ENCODE data around the gene GATA6.

DNA sequence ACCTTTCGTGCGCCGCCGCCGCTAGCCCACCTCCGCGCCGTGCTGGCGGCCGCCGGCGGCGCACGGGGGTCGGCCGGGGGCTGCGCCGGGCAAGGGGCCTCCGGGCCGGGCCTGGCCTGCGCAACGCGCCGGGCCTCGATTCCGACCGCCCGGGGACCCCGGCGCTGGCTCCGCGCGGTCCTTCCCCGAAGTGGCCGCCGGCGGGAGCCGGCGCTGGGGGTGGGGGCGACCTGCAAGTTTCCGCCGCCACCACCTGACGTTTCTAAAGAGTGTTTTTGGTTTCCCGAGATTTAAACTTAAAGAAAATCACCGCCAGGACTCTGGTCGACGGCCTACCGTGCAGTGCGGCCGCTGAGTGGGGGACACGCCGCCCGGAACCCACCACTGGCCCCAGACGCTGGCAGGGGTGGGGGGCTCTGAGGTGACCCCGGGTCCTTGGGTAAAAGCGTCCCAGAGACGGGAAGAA, 3.8 kb upstream of the GATA6 start:
- TF ChIP-seq TCF12 (IDR thresholded peaks at IDR 0.05; ENCODE audit: low read depth), result no peak
- TF ChIP-seq EP300 (IDR thresholded peaks at IDR 0.05; ENCODE audit: borderline replicate concordance), result no peak
- TF ChIP-seq, protein P1, sequence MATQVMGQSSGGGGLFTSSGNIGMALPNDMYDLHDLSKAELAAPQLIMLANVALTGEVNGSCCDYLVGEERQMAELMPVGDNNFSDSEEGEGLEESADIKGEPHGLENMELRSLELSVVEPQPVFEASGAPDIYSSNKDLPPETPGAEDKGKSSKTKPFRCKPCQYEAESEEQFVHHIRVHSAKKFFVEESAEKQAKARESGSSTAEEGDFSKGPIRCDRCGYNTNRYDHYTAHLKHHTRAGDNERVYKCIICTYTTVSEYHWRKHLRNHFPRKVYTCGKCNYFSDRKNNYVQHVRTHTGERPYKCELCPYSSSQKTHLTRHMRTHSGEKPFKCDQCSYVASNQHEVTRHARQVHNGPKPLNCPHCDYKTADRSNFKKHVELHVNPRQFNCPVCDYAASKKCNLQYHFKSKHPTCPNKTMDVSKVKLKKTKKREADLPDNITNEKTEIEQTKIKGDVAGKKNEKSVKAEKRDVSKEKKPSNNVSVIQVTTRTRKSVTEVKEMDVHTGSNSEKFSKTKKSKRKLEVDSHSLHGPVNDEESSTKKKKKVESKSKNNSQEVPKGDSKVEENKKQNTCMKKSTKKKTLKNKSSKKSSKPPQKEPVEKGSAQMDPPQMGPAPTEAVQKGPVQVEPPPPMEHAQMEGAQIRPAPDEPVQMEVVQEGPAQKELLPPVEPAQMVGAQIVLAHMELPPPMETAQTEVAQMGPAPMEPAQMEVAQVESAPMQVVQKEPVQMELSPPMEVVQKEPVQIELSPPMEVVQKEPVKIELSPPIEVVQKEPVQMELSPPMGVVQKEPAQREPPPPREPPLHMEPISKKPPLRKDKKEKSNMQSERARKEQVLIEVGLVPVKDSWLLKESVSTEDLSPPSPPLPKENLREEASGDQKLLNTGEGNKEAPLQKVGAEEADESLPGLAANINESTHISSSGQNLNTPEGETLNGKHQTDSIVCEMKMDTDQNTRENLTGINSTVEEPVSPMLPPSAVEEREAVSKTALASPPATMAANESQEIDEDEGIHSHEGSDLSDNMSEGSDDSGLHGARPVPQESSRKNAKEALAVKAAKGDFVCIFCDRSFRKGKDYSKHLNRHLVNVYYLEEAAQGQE (IDR thresholded peaks at IDR 0.05; ENCODE audit: low read depth), result no peak
- no peak for TF ChIP-seq RAD21 (IDR thresholded peaks at IDR 0.05; ENCODE audit: low read depth)
- TF ChIP-seq TAF1 (IDR thresholded peaks at IDR 0.05; ENCODE audit: low read depth), result no peak
- TF ChIP-seq ZBTB7A (IDR thresholded peaks at IDR 0.05; ENCODE audit: low read depth), result no peak
- no peak for TF ChIP-seq FOXM1 (IDR thresholded peaks at IDR 0.05; ENCODE audit: borderline replicate concordance, low read depth)
- TF ChIP-seq YY1 (IDR thresholded peaks at IDR 0.05; ENCODE audit: low read depth), result no peak
- TF ChIP-seq NFIC (IDR thresholded peaks at IDR 0.05), result no peak
- TF ChIP-seq TEAD4 (IDR thresholded peaks at IDR 0.05), result no peak
